Measurements from ENCODE around the gene PTPRE. TPM values are rescaled to one million over a fixed set of nuclear protein-coding genes. Genes with fewer than 3 reads are reported as not detected.

PTPRE gene
- total and polyA plus RNA-seq, 10 of the 15 experiments (the other 5 are each of a cell fraction or from before 2014, with no cell fraction given), result 2.9 to 7.6 (median 5.8) TPM

DNA sequence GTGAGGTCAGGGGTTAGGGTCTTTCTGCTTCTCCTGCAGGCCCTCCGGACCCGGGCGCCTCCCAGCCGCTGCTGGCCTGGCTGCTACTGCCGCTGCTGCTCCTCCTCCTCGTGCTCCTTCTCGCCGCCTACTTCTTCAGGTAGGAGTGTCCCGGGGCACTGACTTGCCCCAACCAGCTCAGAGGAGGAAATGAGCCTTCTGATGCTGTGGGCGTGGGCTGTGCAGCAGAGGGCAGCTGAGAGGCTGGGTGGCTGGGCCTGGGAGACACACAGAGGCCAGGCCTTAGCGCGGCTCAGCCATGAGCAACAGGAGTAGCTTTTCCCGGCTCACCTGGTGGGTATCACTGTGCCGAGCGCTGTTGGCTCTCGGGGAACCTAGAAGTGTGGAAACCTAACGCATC lies 140.4 kb downstream of the PTPRE start (continued):
- TF ChIP-seq, protein P1, sequence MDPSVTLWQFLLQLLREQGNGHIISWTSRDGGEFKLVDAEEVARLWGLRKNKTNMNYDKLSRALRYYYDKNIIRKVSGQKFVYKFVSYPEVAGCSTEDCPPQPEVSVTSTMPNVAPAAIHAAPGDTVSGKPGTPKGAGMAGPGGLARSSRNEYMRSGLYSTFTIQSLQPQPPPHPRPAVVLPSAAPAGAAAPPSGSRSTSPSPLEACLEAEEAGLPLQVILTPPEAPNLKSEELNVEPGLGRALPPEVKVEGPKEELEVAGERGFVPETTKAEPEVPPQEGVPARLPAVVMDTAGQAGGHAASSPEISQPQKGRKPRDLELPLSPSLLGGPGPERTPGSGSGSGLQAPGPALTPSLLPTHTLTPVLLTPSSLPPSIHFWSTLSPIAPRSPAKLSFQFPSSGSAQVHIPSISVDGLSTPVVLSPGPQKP (IDR thresholded peaks at IDR 0.05; ENCODE audit: low read depth, low read length), result no peak; the same call in 1 of the 2 replicates
- TF ChIP-seq RUNX3 (IDR thresholded peaks at IDR 0.05; ENCODE audit: low read length) (no peak), HDAC6 (IDR thresholded peaks at IDR 0.05; ENCODE audit: unreplicated experiment) (no peak), TARDBP (IDR thresholded peaks at IDR 0.05; ENCODE audit: borderline replicate concordance) (no peak), CBX5 (IDR thresholded peaks at IDR 0.05; ENCODE audit: low read depth) (no peak), POU2F2 (IDR thresholded peaks at IDR 0.05; ENCODE audit: borderline replicate concordance, low read depth, low read length) (0 out of 3 replicates have a peak, but pooled peaks have one; percentile 7), RELA (IDR thresholded peaks at IDR 0.05; ENCODE audit: borderline replicate concordance, partially characterized antibody) (no peak), TCF12 (IDR thresholded peaks at IDR 0.05; ENCODE audit: low read depth, low read length) (peak; percentile 55; the same call in 1 of the 2 replicates), SIX5 (IDR thresholded peaks at IDR 0.05; ENCODE audit: low read depth, low read length, severe bottlenecking) (no peak), POLR2AphosphoS2 (IDR thresholded peaks at IDR 0.05; ENCODE audit: low read depth, low read length) (no peak), NBN (IDR thresholded peaks at IDR 0.05) (peak; percentile 70)
- TF ChIP-seq, protein P2, sequence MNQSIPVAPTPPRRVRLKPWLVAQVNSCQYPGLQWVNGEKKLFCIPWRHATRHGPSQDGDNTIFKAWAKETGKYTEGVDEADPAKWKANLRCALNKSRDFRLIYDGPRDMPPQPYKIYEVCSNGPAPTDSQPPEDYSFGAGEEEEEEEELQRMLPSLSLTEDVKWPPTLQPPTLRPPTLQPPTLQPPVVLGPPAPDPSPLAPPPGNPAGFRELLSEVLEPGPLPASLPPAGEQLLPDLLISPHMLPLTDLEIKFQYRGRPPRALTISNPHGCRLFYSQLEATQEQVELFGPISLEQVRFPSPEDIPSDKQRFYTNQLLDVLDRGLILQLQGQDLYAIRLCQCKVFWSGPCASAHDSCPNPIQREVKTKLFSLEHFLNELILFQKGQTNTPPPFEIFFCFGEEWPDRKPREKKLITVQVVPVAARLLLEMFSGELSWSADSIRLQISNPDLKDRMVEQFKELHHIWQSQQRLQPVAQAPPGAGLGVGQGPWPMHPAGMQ (IDR thresholded peaks at IDR 0.05; ENCODE audit: borderline replicate concordance), result no peak
- TF ChIP-seq, protein P3, sequence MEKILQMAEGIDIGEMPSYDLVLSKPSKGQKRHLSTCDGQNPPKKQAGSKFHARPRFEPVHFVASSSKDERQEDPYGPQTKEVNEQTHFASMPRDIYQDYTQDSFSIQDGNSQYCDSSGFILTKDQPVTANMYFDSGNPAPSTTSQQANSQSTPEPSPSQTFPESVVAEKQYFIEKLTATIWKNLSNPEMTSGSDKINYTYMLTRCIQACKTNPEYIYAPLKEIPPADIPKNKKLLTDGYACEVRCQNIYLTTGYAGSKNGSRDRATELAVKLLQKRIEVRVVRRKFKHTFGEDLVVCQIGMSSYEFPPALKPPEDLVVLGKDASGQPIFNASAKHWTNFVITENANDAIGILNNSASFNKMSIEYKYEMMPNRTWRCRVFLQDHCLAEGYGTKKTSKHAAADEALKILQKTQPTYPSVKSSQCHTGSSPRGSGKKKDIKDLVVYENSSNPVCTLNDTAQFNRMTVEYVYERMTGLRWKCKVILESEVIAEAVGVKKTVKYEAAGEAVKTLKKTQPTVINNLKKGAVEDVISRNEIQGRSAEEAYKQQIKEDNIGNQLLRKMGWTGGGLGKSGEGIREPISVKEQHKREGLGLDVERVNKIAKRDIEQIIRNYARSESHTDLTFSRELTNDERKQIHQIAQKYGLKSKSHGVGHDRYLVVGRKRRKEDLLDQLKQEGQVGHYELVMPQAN (conservative IDR thresholded peaks at IDR 0.05), result no peak; the same call in 1 of the 2 replicates
- TF ChIP-seq, protein P4, sequence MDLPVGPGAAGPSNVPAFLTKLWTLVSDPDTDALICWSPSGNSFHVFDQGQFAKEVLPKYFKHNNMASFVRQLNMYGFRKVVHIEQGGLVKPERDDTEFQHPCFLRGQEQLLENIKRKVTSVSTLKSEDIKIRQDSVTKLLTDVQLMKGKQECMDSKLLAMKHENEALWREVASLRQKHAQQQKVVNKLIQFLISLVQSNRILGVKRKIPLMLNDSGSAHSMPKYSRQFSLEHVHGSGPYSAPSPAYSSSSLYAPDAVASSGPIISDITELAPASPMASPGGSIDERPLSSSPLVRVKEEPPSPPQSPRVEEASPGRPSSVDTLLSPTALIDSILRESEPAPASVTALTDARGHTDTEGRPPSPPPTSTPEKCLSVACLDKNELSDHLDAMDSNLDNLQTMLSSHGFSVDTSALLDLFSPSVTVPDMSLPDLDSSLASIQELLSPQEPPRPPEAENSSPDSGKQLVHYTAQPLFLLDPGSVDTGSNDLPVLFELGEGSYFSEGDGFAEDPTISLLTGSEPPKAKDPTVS (IDR thresholded peaks at IDR 0.05; ENCODE audit: low read depth, low read length), result no peak
- TF ChIP-seq, protein P5, sequence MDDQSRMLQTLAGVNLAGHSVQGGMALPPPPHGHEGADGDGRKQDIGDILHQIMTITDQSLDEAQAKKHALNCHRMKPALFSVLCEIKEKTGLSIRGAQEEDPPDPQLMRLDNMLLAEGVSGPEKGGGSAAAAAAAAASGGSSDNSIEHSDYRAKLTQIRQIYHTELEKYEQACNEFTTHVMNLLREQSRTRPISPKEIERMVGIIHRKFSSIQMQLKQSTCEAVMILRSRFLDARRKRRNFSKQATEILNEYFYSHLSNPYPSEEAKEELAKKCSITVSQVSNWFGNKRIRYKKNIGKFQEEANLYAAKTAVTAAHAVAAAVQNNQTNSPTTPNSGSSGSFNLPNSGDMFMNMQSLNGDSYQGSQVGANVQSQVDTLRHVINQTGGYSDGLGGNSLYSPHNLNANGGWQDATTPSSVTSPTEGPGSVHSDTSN (IDR thresholded peaks at IDR 0.05; ENCODE audit: insufficient replicate concordance, low read depth, low read length), result no peak
- TF ChIP-seq, protein P6, sequence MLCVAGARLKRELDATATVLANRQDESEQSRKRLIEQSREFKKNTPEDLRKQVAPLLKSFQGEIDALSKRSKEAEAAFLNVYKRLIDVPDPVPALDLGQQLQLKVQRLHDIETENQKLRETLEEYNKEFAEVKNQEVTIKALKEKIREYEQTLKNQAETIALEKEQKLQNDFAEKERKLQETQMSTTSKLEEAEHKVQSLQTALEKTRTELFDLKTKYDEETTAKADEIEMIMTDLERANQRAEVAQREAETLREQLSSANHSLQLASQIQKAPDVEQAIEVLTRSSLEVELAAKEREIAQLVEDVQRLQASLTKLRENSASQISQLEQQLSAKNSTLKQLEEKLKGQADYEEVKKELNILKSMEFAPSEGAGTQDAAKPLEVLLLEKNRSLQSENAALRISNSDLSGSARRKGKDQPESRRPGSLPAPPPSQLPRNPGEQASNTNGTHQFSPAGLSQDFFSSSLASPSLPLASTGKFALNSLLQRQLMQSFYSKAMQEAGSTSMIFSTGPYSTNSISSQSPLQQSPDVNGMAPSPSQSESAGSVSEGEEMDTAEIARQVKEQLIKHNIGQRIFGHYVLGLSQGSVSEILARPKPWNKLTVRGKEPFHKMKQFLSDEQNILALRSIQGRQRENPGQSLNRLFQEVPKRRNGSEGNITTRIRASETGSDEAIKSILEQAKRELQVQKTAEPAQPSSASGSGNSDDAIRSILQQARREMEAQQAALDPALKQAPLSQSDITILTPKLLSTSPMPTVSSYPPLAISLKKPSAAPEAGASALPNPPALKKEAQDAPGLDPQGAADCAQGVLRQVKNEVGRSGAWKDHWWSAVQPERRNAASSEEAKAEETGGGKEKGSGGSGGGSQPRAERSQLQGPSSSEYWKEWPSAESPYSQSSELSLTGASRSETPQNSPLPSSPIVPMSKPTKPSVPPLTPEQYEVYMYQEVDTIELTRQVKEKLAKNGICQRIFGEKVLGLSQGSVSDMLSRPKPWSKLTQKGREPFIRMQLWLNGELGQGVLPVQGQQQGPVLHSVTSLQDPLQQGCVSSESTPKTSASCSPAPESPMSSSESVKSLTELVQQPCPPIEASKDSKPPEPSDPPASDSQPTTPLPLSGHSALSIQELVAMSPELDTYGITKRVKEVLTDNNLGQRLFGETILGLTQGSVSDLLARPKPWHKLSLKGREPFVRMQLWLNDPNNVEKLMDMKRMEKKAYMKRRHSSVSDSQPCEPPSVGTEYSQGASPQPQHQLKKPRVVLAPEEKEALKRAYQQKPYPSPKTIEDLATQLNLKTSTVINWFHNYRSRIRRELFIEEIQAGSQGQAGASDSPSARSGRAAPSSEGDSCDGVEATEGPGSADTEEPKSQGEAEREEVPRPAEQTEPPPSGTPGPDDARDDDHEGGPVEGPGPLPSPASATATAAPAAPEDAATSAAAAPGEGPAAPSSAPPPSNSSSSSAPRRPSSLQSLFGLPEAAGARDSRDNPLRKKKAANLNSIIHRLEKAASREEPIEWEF (IDR thresholded peaks at IDR 0.05; ENCODE audit: insufficient replicate concordance, low read depth, low read length), result no peak
